GM23338 (cell line): ENCODE measurements around the gene ZNF831.

Source experiments
- EZH2 ChIP-seq: fragments of 200-600 bp; sonication (generic); IDR thresholded peaks from one replicate; pipeline ENCODE4 v1.8.0; 2017; ENCODE audit warnings: antibody characterized with exemption, mild to moderate bottlenecking, low read depth; ENCODE audit not compliant: unreplicated experiment
- EZH2phosphoT487 ChIP-seq: fragments of 200-600 bp; sonication (generic); IDR thresholded peaks from one replicate; pipeline ENCODE4 v1.8.1; 2018; ENCODE audit warnings: antibody characterized with exemption; ENCODE audit not compliant: unreplicated experiment
- JUNB ChIP-seq: IDR thresholded peaks from one replicate; pipeline ENCODE4 v1.6.1; 2016; ENCODE audit warnings: antibody characterized with exemption; ENCODE audit not compliant: unreplicated experiment
- POLR2AphosphoS5 ChIP-seq: IDR thresholded peaks from 2 replicates; pipeline ENCODE4 v1.6.1; 2016; ENCODE audit warnings: antibody characterized with exemption, low read depth
- STAT1 ChIP-seq: IDR thresholded peaks from one replicate; pipeline ENCODE4 v1.6.1; 2016; ENCODE audit warnings: antibody characterized with exemption; ENCODE audit not compliant: unreplicated experiment
- ZNF114 ChIP-seq: fragments of 250-450 bp; sonication (Bioruptor Pico); IDR thresholded peaks from 2 replicates; pipeline ENCODE4 v1.5.0; 2020; ENCODE audit warnings: mild to moderate bottlenecking, moderate library complexity
- TF ChIP-seq, protein P1 (sequence below), 2 experiments: fragments of 200-600 bp in 1 of 2; sonication (generic) in 1 of 2; conservative IDR thresholded peaks; 2 replicates each; pipeline versions ENCODE4 v1.5.1 to v1.6.1; 2016 to 2017; ENCODE audit warnings: antibody characterized with exemption in 2 of 2, low read depth in 2 of 2, mild to moderate bottlenecking in 2 of 2, moderate library complexity in 1 of 2
- TF ChIP-seq, protein P2 (sequence below): IDR thresholded peaks from one replicate; pipeline ENCODE4 v1.6.1; 2018; ENCODE audit warnings: antibody characterized with exemption; ENCODE audit not compliant: unreplicated experiment
- TF ChIP-seq, protein P3 (sequence below): IDR thresholded peaks from 2 replicates; pipeline ENCODE4 v1.6.1; 2016; ENCODE audit warnings: antibody characterized with exemption

DNA sequence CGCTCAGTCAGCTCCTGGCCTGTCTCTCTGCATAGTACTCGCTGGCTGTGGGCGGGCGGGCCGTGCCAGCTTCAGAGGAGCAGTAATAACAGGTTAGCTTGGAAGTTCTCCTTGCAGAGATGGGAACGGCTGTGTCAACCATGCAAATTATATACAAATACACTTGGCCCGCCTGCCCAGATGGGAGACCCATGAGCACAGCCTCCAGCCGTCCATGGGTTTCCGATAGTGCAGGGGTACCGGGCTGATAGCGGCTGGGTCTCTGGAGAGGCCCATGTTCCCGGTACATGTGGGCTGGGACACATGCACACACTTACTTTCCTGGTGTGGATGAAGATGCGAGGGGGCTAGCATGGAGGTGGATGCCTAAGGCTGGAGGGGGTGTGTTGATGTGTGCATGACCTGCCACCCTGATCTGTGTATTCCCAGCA lies 12.8 kb upstream of the ZNF831 start:
- TF ChIP-seq, protein P1, sequence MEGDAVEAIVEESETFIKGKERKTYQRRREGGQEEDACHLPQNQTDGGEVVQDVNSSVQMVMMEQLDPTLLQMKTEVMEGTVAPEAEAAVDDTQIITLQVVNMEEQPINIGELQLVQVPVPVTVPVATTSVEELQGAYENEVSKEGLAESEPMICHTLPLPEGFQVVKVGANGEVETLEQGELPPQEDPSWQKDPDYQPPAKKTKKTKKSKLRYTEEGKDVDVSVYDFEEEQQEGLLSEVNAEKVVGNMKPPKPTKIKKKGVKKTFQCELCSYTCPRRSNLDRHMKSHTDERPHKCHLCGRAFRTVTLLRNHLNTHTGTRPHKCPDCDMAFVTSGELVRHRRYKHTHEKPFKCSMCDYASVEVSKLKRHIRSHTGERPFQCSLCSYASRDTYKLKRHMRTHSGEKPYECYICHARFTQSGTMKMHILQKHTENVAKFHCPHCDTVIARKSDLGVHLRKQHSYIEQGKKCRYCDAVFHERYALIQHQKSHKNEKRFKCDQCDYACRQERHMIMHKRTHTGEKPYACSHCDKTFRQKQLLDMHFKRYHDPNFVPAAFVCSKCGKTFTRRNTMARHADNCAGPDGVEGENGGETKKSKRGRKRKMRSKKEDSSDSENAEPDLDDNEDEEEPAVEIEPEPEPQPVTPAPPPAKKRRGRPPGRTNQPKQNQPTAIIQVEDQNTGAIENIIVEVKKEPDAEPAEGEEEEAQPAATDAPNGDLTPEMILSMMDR (conservative IDR thresholded peaks at IDR 0.05; ENCODE audit: low read depth in 2 of 2): no peak
- no peak for TF ChIP-seq EZH2phosphoT487
- no peak for TF ChIP-seq ZNF114 (CRISPR knock-in tag)
- no peak for TF ChIP-seq JUNB
- no peak for TF ChIP-seq POLR2AphosphoS5
- TF ChIP-seq EZH2: no peak
- TF ChIP-seq, protein P2, sequence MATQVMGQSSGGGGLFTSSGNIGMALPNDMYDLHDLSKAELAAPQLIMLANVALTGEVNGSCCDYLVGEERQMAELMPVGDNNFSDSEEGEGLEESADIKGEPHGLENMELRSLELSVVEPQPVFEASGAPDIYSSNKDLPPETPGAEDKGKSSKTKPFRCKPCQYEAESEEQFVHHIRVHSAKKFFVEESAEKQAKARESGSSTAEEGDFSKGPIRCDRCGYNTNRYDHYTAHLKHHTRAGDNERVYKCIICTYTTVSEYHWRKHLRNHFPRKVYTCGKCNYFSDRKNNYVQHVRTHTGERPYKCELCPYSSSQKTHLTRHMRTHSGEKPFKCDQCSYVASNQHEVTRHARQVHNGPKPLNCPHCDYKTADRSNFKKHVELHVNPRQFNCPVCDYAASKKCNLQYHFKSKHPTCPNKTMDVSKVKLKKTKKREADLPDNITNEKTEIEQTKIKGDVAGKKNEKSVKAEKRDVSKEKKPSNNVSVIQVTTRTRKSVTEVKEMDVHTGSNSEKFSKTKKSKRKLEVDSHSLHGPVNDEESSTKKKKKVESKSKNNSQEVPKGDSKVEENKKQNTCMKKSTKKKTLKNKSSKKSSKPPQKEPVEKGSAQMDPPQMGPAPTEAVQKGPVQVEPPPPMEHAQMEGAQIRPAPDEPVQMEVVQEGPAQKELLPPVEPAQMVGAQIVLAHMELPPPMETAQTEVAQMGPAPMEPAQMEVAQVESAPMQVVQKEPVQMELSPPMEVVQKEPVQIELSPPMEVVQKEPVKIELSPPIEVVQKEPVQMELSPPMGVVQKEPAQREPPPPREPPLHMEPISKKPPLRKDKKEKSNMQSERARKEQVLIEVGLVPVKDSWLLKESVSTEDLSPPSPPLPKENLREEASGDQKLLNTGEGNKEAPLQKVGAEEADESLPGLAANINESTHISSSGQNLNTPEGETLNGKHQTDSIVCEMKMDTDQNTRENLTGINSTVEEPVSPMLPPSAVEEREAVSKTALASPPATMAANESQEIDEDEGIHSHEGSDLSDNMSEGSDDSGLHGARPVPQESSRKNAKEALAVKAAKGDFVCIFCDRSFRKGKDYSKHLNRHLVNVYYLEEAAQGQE: no peak
- no peak for TF ChIP-seq STAT1
- TF ChIP-seq, protein P3, sequence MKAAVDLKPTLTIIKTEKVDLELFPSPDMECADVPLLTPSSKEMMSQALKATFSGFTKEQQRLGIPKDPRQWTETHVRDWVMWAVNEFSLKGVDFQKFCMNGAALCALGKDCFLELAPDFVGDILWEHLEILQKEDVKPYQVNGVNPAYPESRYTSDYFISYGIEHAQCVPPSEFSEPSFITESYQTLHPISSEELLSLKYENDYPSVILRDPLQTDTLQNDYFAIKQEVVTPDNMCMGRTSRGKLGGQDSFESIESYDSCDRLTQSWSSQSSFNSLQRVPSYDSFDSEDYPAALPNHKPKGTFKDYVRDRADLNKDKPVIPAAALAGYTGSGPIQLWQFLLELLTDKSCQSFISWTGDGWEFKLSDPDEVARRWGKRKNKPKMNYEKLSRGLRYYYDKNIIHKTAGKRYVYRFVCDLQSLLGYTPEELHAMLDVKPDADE: no peak
